Neural cell (in vitro differentiated cells): Measurements from ENCODE around the gene OCSTAMP. TPM values are rescaled to one million over a fixed set of nuclear protein-coding genes. Genes with fewer than 3 reads are reported as not detected.

Source experiments
- H2AFZ ChIP-seq: fragments of 200-600, 300-800 bp; sonication (generic), shearing (Covaris generic); 2 replicates; pipeline ENCODE4 v1.6.0; 2014; ENCODE audit warnings: low read depth, mild to moderate bottlenecking, antibody characterized with exemption, low read length, moderate library complexity
- H3F3A ChIP-seq: fragments of 200-600 bp; shearing (Covaris generic); 2 replicates; pipeline ENCODE4 v1.6.1; 2016; ENCODE audit warnings: mild to moderate bottlenecking, moderate library complexity, mixed read lengths, antibody characterized with exemption, low read length; ENCODE audit not compliant: insufficient read depth, poor library complexity, severe bottlenecking
- H3K27ac ChIP-seq: fragments of 200-600, 300-800 bp; sonication (generic), shearing (Covaris generic); 2 replicates; pipeline ENCODE4 v1.5.1; 2014; ENCODE audit warnings: mild to moderate bottlenecking, low read length, moderate library complexity
- H3K27me3 ChIP-seq: fragments of 300-800, 200-600 bp; sonication (generic), shearing (Covaris generic); 2 replicates; pipeline ENCODE4 v1.6.0; 2014; ENCODE audit warnings: mild to moderate bottlenecking, low read depth, low read length, moderate library complexity; ENCODE audit not compliant: insufficient read depth
- H3K36me3 ChIP-seq: fragments of 300-800, 200-600 bp; sonication (generic), shearing (Covaris generic); 2 replicates; pipeline ENCODE4 v1.5.1; 2014; ENCODE audit warnings: mild to moderate bottlenecking, antibody characterized with exemption, low read length, moderate library complexity; ENCODE audit not compliant: insufficient read depth
- H3K4me2 ChIP-seq: fragments of 300-800, 200-600 bp; sonication (generic), shearing (Covaris generic); 2 replicates; pipeline ENCODE4 v1.6.0; 2014; ENCODE audit warnings: mild to moderate bottlenecking, low read length
- H3K4me3 ChIP-seq: fragments of 300-800, 200-600 bp; sonication (generic), shearing (Covaris generic); 2 replicates; pipeline ENCODE4 v1.5.1; 2014; ENCODE audit warnings: mild to moderate bottlenecking, low read length, moderate library complexity
- H3K79me2 ChIP-seq: fragments of 200-600 bp; shearing (Covaris generic); replicated peaks from 2 replicates; pipeline ENCODE4 v1.6.0; 2014; ENCODE audit warnings: mild to moderate bottlenecking, low read length, moderate library complexity; ENCODE audit not compliant: insufficient read depth
- H3K9ac ChIP-seq: fragments of 300-800, 200-600 bp; sonication (generic), shearing (Covaris generic); 2 replicates; pipeline ENCODE4 v1.6.1; 2016; ENCODE audit warnings: mild to moderate bottlenecking, low read length, mixed read lengths
- H3K9me2 ChIP-seq: fragments of 200-600 bp; shearing (Covaris generic); 2 replicates; pipeline ENCODE4 v1.6.1; 2016; ENCODE audit warnings: mild to moderate bottlenecking, low read length, mixed read lengths; ENCODE audit not compliant: insufficient read depth
- H3K9me3 ChIP-seq: fragments of 200-600, 300-800 bp; sonication (generic), shearing (Covaris generic); 2 replicates; pipeline ENCODE4 v1.6.1; 2016; ENCODE audit warnings: mild to moderate bottlenecking, mixed run types, low read length, moderate library complexity, mixed read lengths
- H4K20me1 ChIP-seq: fragments of 200-600 bp; shearing (Covaris generic); 2 replicates; pipeline ENCODE4 v1.6.1; 2016; ENCODE audit warnings: mild to moderate bottlenecking, mixed run types; ENCODE audit not compliant: insufficient read depth
- CTCF ChIP-seq: fragments of 450-650 bp; IDR thresholded peaks from 2 replicates; pipeline ENCODE4 v1.5.1; 2014; ENCODE audit warnings: antibody characterized with exemption, mild to moderate bottlenecking, moderate library complexity; ENCODE audit not compliant: poor library complexity, severe bottlenecking
- EP300 ChIP-seq: fragments of 450-650 bp; conservative IDR thresholded peaks from 2 replicates; pipeline ENCODE4 v1.6.1; 2014; ENCODE audit warnings: antibody characterized with exemption, mild to moderate bottlenecking, moderate library complexity; ENCODE audit not compliant: poor library complexity, severe bottlenecking
- EZH2 ChIP-seq: fragments of 200-600, 300-800 bp; shearing (Covaris generic), sonication (generic); IDR thresholded peaks from 2 replicates; pipeline ENCODE4 v1.6.1; 2014; ENCODE audit warnings: antibody characterized with exemption, low read length, borderline replicate concordance, mild to moderate bottlenecking; ENCODE audit not compliant: insufficient read depth, poor library complexity, severe bottlenecking
- MXI1 ChIP-seq: fragments of 450-650 bp; conservative IDR thresholded peaks from 2 replicates; pipeline ENCODE4 v1.6.1; 2014; ENCODE audit warnings: antibody characterized with exemption, mild to moderate bottlenecking; ENCODE audit not compliant: poor library complexity, severe bottlenecking
- POLR2AphosphoS5 ChIP-seq: IDR thresholded peaks from 2 replicates; pipeline ENCODE4 v1.6.1; 2012
- RAD21 ChIP-seq: fragments of 450-650 bp; conservative IDR thresholded peaks from 2 replicates; pipeline ENCODE4 v1.6.1; 2014; ENCODE audit warnings: antibody characterized with exemption, mild to moderate bottlenecking, moderate library complexity
- REST ChIP-seq: IDR thresholded peaks from 2 replicates; pipeline ENCODE4 v1.6.1; 2012; ENCODE audit warnings: borderline replicate concordance
- SMC3 ChIP-seq: fragments of 450-650 bp; conservative IDR thresholded peaks from 2 replicates; pipeline ENCODE4 v1.6.1; 2014; ENCODE audit warnings: antibody characterized with exemption, mild to moderate bottlenecking, moderate library complexity; ENCODE audit not compliant: poor library complexity
- TAF1 ChIP-seq: IDR thresholded peaks from 2 replicates; pipeline ENCODE4 v1.6.1; 2012; ENCODE audit warnings: low read depth
- polyA plus RNA-seq: library from polyadenylated mRNA; depleted of rRNA; stranded (reverse); fragments of >200 nt; gene quantifications from 2 replicates; pipeline ENCODE4 v1.2.3, GENCODE V29; 2014

OCSTAMP gene
- polyA plus RNA-seq, 1 donor from 2014 or later: not detected

GRCh38 chr20:46543033-46543432 is 7.4 kb downstream of the OCSTAMP start:
- Histone ChIP-seq H3K79me2 (no peaks in the 10 kb centered on the region), H3K9me2 (no peaks in the 10 kb centered on the region)
- TF ChIP-seq SMC3: no peak
- no peak for TF ChIP-seq CTCF
- no peak for TF ChIP-seq TAF1
- TF ChIP-seq EP300: no peak
- TF ChIP-seq RAD21: no peak
- no peak for TF ChIP-seq REST
- no peak for TF ChIP-seq MXI1
- TF ChIP-seq POLR2AphosphoS5: no peak
- no peak for TF ChIP-seq EZH2

GRCh38 chr20:46541229-46541935 is 9.1 kb downstream of the OCSTAMP start:
- H3K4me2 ChIP-seq: no peak overlapping the region
- H3K9me2 ChIP-seq: no peaks in the 10 kb centered on the region
- no peak overlapping the region for H2AFZ ChIP-seq
- no peaks in the 10 kb centered on the region for H3K27me3 ChIP-seq
- no peaks in the 10 kb centered on the region for H3K9me3 ChIP-seq
- TF ChIP-seq CTCF (no peak), RAD21 (no peak), REST (no peak), EZH2 (no peak), POLR2AphosphoS5 (no peak), EP300 (no peak), TAF1 (no peak), SMC3 (no peak), MXI1 (no peak)
- no peaks in the 10 kb centered on the region for H3K79me2 ChIP-seq
- H3K4me3 ChIP-seq: no peak overlapping the region
- no peak overlapping the region for H3K9ac ChIP-seq
- H3K27ac ChIP-seq: no peak overlapping the region
- no peaks in the 10 kb centered on the region for H3K36me3 ChIP-seq
- no peaks in the 10 kb centered on the region for H3F3A ChIP-seq
- H4K20me1 ChIP-seq: no peaks in the 10 kb centered on the region

More at GRCh38 chr20:46543033-46543432, 7.4 kb downstream of the OCSTAMP start:
- Histone ChIP-seq H3K27me3 (no peaks in the 10 kb centered on the region), H3F3A (no peaks in the 10 kb centered on the region), H3K4me3 (no peak overlapping the region), H3K36me3 (no peaks in the 10 kb centered on the region), H2AFZ (no peak overlapping the region), H4K20me1 (no peaks in the 10 kb centered on the region), H3K9me3 (no peaks in the 10 kb centered on the region), H3K9ac (no peak overlapping the region), H3K4me2 (no peak overlapping the region), H3K27ac (no peak overlapping the region)
